Spleen (tissue), 11 donors: ENCODE results near the gene TTC7B. TPM values are rescaled to one million over a fixed set of nuclear protein-coding genes. Genes with fewer than 3 reads are reported as not detected.

ENCODE experiments used
- DNase-seq: peaks from one replicate; pipeline ENCODE4 v3.0.0-alpha.2; 2020
- H3K27ac ChIP-seq, 8 donors: fragments of 200-600 bp; sonication (generic) in 7 of 8; 1 replicate in 4 of 8; 2 replicates in 4 of 8; pipeline versions ENCODE4 v1.5.0 to v1.8.0; 2016 to 2021; ENCODE audit warnings: inconsistent platforms in 4 of 8, mild to moderate bottlenecking in 4 of 8, moderate library complexity in 1 of 8
- H3K27me3 ChIP-seq, 7 donors: fragments of 200-600 bp; sonication (generic) in 6 of 7; replicated peaks in 1 of 7; 1 replicate in 4 of 7; 2 replicates in 3 of 7; pipeline versions ENCODE4 v1.5.0 to v1.8.0; 2016 to 2021; ENCODE audit warnings: inconsistent platforms in 3 of 7, mild to moderate bottlenecking in 1 of 7
- H3K36me3 ChIP-seq, 6 donors: fragments of 200-600 bp; sonication (generic) in 5 of 6; 1 replicate in 4 of 6; 2 replicates in 2 of 6; pipeline versions ENCODE4 v1.5.0 to v1.8.0; 2016 to 2021; ENCODE audit warnings: inconsistent platforms in 2 of 6
- H3K4me1 ChIP-seq, 6 donors: fragments of 200-600 bp; sonication (generic) in 5 of 6; 1 replicate in 3 of 6; 2 replicates in 3 of 6; pipeline versions ENCODE4 v1.5.0 to v1.8.0; 2016 to 2021; ENCODE audit warnings: inconsistent platforms in 3 of 6
- H3K4me3 ChIP-seq, 8 donors: fragments of 200-600 bp; sonication (generic) in 7 of 8; 1 replicate in 4 of 8; 2 replicates in 4 of 8; pipeline versions ENCODE4 v1.5.0 to v1.8.0; 2016 to 2021; ENCODE audit warnings: inconsistent platforms in 4 of 8, mild to moderate bottlenecking in 4 of 8, moderate library complexity in 2 of 8
- H3K9me3 ChIP-seq, 8 donors: fragments of 200-600 bp; sonication (generic) in 7 of 8; 1 replicate in 4 of 8; 2 replicates in 4 of 8; pipeline versions ENCODE4 v1.5.0 to v1.8.0; 2016 to 2021; ENCODE audit warnings: inconsistent platforms in 4 of 8
- CTCF ChIP-seq, 11 experiments: fragments of 200-600 bp in 7 of 11; fragments of 450-650 bp in 4 of 11; sonication (generic) in 4 of 11; IDR thresholded peaks in 8 of 11; conservative IDR thresholded peaks in 3 of 11; 1 replicate in 7 of 11; 2 replicates in 4 of 11; pipeline versions ENCODE4 v1.4.0 to v1.8.0; 2016 to 2021; ENCODE audit warnings: antibody characterized with exemption in 11 of 11, inconsistent platforms in 4 of 11, mild to moderate bottlenecking in 1 of 11
- POLR2A ChIP-seq, 3 donors: fragments of 450-650 bp; IDR thresholded peaks; one replicate each; pipeline ENCODE4 v1.5.1; 2017; ENCODE audit warnings: antibody characterized with exemption in 3 of 3, mild to moderate bottlenecking in 1 of 3
- POLR2AphosphoS5 ChIP-seq, 3 donors: sonication (generic); formaldehyde crosslinking; IDR thresholded peaks; one replicate each; pipeline ENCODE4 v1.5.1; 2017; ENCODE audit warnings: antibody characterized with exemption in 3 of 3
- WGBS, 5 donors: extraction: QIAGEN DNeasy Blood & Tissue Kit in 3 of 5; methylation state at CpG; one replicate each; pipeline versions ENCODE4 v1.1.5 to v1.1.7; 2013 to 2018; 5-methylcytosine and 5-hydroxymethylcytosine counted together
- intact Hi-C: fragments of 100-400 bp; cut with DNase I; formaldehyde crosslinking; loops from one replicate; pipeline ENCODE4 v1.15.0; 2023; ENCODE audit warnings: low total_unique reads
- polyA plus RNA-seq, 3 donors: library from polyadenylated mRNA; stranded (reverse); fragments of 200-250 nt; gene quantifications; one replicate each; pipeline ENCODE4 v1.2.1, GENCODE V29; 2013
- total RNA-seq, 7 donors: library from RNA; depleted of rRNA in 3 of 7; stranded (reverse); fragments of >200 nt in 3 of 7; fragmentation: NEBNext Ultra II Directional in 4 of 7; extraction: Animal tissue kit (Norgen Biotek cat#: 25700) in 4 of 7; gene quantifications; one replicate each; pipeline versions ENCODE4 v1.1.0 to v1.2.1, GENCODE V29; 2016 to 2021
- donor health status: healthy with polysubstance abuse.
- donor health status: DM: no; HTN: no; CAD: no; lungs with moderate emphysema.
- donor health status: DM: no; HTN: no; CAD: no.
- donor health status: Bipolar disorder and iron deficiency.
- donor health status: healthy.
- donor health status: DM: no; HTN: no; CAD: no.
- donor health status: DM: yes; HTN: yes; CAD: no.

Gene TTC7B
- total and polyA plus RNA-seq, 10 donors, result 6.6 to 98.4 (median 62.6) TPM

GRCh38 chr14:90831821-90832220 lies 15.6 kb upstream of the TTC7B start:
- WGBS, 5 donors, result 90 to 95% (median 94%) methylated on average over 10 of the region's 10 CpGs
- DNase-seq, result peak; percentile 58
- H3K9me3 ChIP-seq, result no peaks in the 10 kb centered on the region
- H3K27me3 ChIP-seq, result no peaks in the 10 kb centered on the region
- H3K4me1 ChIP-seq, result peaks cover 8 to 38% (median 30%) of the 10 kb centered on the region in 6 donors
- intact Hi-C loops, result no loop called here
- no peaks in the 10 kb centered on the region for H3K36me3 ChIP-seq
- TF ChIP-seq POLR2AphosphoS5 (IDR thresholded peaks at IDR 0.05) (no peak), POLR2A (IDR thresholded peaks at IDR 0.05) (no peak), CTCF (IDR thresholded peaks at IDR 0.05 in 8 of 11, conservative IDR thresholded peaks at IDR 0.05 in 3 of 11) (no peak)
- H3K27ac ChIP-seq, result no peak overlapping the region
- no peak overlapping the region for H3K4me3 ChIP-seq

DNA sequence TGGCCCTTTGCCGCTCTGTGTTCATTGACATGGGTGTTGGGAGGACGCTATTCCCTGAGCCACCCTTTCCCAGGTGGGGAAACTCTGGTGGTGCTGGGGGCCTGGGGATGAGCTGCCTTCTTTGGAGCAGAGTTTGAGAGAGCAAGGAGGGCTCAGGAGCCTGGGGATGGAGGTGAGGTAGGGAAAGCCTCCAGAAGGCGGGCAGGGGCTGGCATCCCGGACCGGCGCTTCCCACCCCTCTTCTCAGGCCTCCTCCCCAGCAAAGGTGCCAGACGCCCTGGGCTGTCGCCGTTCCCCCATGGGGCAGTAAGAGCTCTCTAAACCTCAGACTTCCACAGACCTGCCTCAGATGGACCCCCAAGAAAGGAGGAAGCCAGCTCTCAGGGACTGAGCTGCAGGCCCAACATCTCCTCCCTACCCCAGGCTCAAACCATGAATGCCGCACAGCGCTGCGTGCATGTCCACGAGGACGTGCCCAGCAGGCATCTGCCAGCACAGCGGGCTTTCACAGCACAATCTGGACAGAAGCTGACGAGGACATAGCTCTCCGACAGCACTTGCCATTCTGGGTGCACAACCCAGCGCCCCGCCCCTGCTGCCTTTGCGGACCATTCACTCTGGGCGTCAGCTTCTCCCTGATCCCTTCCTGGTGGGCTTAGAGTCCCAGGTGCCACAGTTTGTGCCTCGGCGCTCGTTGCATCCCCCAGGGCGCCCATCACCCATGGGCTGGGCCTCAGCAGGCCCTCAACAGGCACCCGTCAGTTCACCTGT lies 14.9 kb upstream of the TTC7B start:
- H3K27me3 ChIP-seq, result no peaks in the 10 kb centered on the region
- H3K36me3 ChIP-seq, result no peaks in the 10 kb centered on the region
- peaks cover 8 to 31% (median 24%) of the 10 kb centered on the region in 6 donors for H3K4me1 ChIP-seq
- intact Hi-C loops, result no loop called here
- H3K9me3 ChIP-seq, result no peaks in the 10 kb centered on the region
- H3K27ac ChIP-seq, result no peak overlapping the region
- peak; percentile 73 for DNase-seq
- TF ChIP-seq POLR2AphosphoS5 (IDR thresholded peaks at IDR 0.05), result no peak
- no peak for TF ChIP-seq CTCF (IDR thresholded peaks at IDR 0.05 in 8 of 11, conservative IDR thresholded peaks at IDR 0.05 in 3 of 11)
- no peak for TF ChIP-seq POLR2A (IDR thresholded peaks at IDR 0.05)
- H3K4me3 ChIP-seq, result no peak overlapping the region
- WGBS, 5 donors, result 93 to 96% (median 95%) methylated on average over 21 to 26 of the region's 26 CpGs

- no peaks in the 10 kb centered on the region for H3K36me3 ChIP-seq
- H3K9me3 ChIP-seq, result peaks cover 0 to 6% (median 4%) of the 10 kb centered on the region in 8 donors
- peak; percentile 72 for DNase-seq
- H3K27me3 ChIP-seq, result no peaks in the 10 kb centered on the region
- peak overlapping the region in 7 of 8 donors; percentile 85 to 95 (median 92) for H3K27ac ChIP-seq
- no peak overlapping the region for H3K4me3 ChIP-seq
- WGBS, 5 donors, result 87 to 93% (median 90%) methylated on average over 3 to 4 of the region's 4 CpGs
- peaks cover 8 to 26% (median 22%) of the 10 kb centered on the region in 6 donors for H3K4me1 ChIP-seq
- intact Hi-C loops, result no loop called here
- TF ChIP-seq POLR2A (IDR thresholded peaks at IDR 0.05), result no peak
- no peak for TF ChIP-seq CTCF (IDR thresholded peaks at IDR 0.05 in 8 of 11, conservative IDR thresholded peaks at IDR 0.05 in 3 of 11)
- no peak for TF ChIP-seq POLR2AphosphoS5 (IDR thresholded peaks at IDR 0.05)
Observed at GRCh38 chr14:90829677-90830076, 13.4 kb upstream of the TTC7B start.
